Smooth muscle cell (in vitro differentiated cells): ENCODE measurements around the gene TCF3. TPM values are rescaled to one million over a fixed set of nuclear protein-coding genes. Genes with fewer than 3 reads are reported as not detected.
"Not testable (repeated sequence)": the region's sequence is repeated elsewhere in the genome, so short reads cannot be mapped to it uniquely, and the experiment has no call there.

ENCODE experiments used
- DNase-seq: peaks from one replicate; lab custom pipeline; 2025; ENCODE audit not compliant: unreplicated experiment; lab: John Stamatoyannopoulos, UW
- H2AFZ ChIP-seq: fragments of 200-600 bp; sonication (generic); 2 replicates; pipeline ENCODE4 v1.6.0; 2016; ENCODE audit warnings: antibody characterized with exemption, low read depth, mild to moderate bottlenecking
- H3F3A ChIP-seq: fragments of 200-600 bp; sonication (generic); 2 replicates; pipeline ENCODE4 v1.6.0; 2017; ENCODE audit warnings: antibody characterized with exemption, low read depth
- H3K27ac ChIP-seq: fragments of 200-600 bp; sonication (generic); 2 replicates; pipeline ENCODE4 v1.5.1; 2016; ENCODE audit warnings: low read depth, mild to moderate bottlenecking
- H3K27me3 ChIP-seq: fragments of 200-600 bp; sonication (generic); 2 replicates; pipeline ENCODE4 v1.6.1; 2016; ENCODE audit warnings: low read depth, mild to moderate bottlenecking
- H3K36me3 ChIP-seq: fragments of 200-600 bp; sonication (generic); 2 replicates; pipeline ENCODE4 v1.5.1; 2016; ENCODE audit warnings: low read depth
- H3K4me1 ChIP-seq: fragments of 200-600 bp; sonication (generic); 2 replicates; pipeline ENCODE4 v1.5.1; 2016; ENCODE audit warnings: low read depth
- H3K4me2 ChIP-seq: fragments of 200-600 bp; sonication (generic); 2 replicates; pipeline ENCODE4 v1.6.0; 2016; ENCODE audit warnings: mild to moderate bottlenecking
- H3K4me3 ChIP-seq: fragments of 200-600 bp; sonication (generic); 2 replicates; pipeline ENCODE4 v1.5.1; 2016; ENCODE audit warnings: mild to moderate bottlenecking
- H3K79me2 ChIP-seq: fragments of 200-600 bp; sonication (generic); 2 replicates; pipeline ENCODE4 v1.6.0; 2016; ENCODE audit warnings: low read depth, mild to moderate bottlenecking
- H3K9ac ChIP-seq: fragments of 200-600 bp; sonication (generic); 2 replicates; pipeline ENCODE4 v1.6.0; 2016; ENCODE audit warnings: low read depth
- H3K9me3 ChIP-seq: fragments of 200-600 bp; sonication (generic); replicated peaks from 2 replicates; pipeline ENCODE4 v1.5.1; 2016; ENCODE audit warnings: low read depth
- H4K20me1 ChIP-seq: fragments of 200-600 bp; sonication (generic); 2 replicates; pipeline ENCODE4 v1.6.0; 2016; ENCODE audit warnings: low read depth
- WGBS: methylation state at CpG from one replicate; pipeline ENCODE4 v1.1.7; 2016; ENCODE audit warnings: low lambda C conversion rate; 5-methylcytosine and 5-hydroxymethylcytosine counted together
- polyA plus RNA-seq: library from polyadenylated mRNA; unstranded; fragments of >200 nt; fragmentation: Nextera tagmentation; extraction: Ambion mirVana; gene quantifications from 2 replicates; pipeline ENCODE4 v1.2.1, GENCODE V29; 2016
- total RNA-seq: library from RNA; depleted of rRNA; stranded (reverse); fragments of >200 nt; gene quantifications from 2 replicates; pipeline ENCODE4 v1.2.3, GENCODE V29; 2014
- TF ChIP-seq, protein P1 (sequence below): fragments of 200-600 bp; sonication (generic); IDR thresholded peaks from 2 replicates; pipeline ENCODE4 v1.5.1; 2017; ENCODE audit warnings: borderline replicate concordance, mild to moderate bottlenecking, antibody characterized with exemption; ENCODE audit not compliant: insufficient read depth, poor library complexity, severe bottlenecking

TCF3 gene
- total and polyA plus RNA-seq, 2 experiments from 2014 or later, result 89.0 to 150 TPM

- Histone ChIP-seq H3K4me2 (peak overlapping the region; percentile 86), H3K9me3 (no peaks in the 10 kb centered on the region), H3K4me3 (peak overlapping the region; percentile 46), H3K36me3 (no peaks in the 10 kb centered on the region), H3K27me3 (peaks cover 64% of the 10 kb centered on the region), H3K27ac (no peak overlapping the region), H3K9ac (no peak overlapping the region), H3K4me1 (peaks cover 11% of the 10 kb centered on the region), H3F3A (no peaks in the 10 kb centered on the region), H4K20me1 (no peaks in the 10 kb centered on the region), H3K79me2 (no peaks in the 10 kb centered on the region), H2AFZ (peak overlapping the region; percentile 69)
- no peak for DNase-seq
- TF ChIP-seq, protein P1, sequence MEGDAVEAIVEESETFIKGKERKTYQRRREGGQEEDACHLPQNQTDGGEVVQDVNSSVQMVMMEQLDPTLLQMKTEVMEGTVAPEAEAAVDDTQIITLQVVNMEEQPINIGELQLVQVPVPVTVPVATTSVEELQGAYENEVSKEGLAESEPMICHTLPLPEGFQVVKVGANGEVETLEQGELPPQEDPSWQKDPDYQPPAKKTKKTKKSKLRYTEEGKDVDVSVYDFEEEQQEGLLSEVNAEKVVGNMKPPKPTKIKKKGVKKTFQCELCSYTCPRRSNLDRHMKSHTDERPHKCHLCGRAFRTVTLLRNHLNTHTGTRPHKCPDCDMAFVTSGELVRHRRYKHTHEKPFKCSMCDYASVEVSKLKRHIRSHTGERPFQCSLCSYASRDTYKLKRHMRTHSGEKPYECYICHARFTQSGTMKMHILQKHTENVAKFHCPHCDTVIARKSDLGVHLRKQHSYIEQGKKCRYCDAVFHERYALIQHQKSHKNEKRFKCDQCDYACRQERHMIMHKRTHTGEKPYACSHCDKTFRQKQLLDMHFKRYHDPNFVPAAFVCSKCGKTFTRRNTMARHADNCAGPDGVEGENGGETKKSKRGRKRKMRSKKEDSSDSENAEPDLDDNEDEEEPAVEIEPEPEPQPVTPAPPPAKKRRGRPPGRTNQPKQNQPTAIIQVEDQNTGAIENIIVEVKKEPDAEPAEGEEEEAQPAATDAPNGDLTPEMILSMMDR, result no peak
- WGBS, result 18% methylated on average over 6 of the region's 17 CpGs
These were observed 19.3 kb upstream of the TCF3 start for GRCh38 chr19:1671716-1672037.

- not testable (repeated sequence) for H3K9me3 ChIP-seq, DNase-seq, H3K4me2 ChIP-seq, H4K20me1 ChIP-seq, H3K9ac ChIP-seq, H2AFZ ChIP-seq, H3K79me2 ChIP-seq, H3K36me3 ChIP-seq, H3F3A ChIP-seq, H3K4me3 ChIP-seq, H3K27ac ChIP-seq
- H3K4me1 ChIP-seq, result peaks cover 11% of the 10 kb centered on the region
- H3K27me3 ChIP-seq, result peaks cover 55% of the 10 kb centered on the region
- WGBS, result 60% methylated on average over 14 of the region's 14 CpGs
These were observed 18.3 kb upstream of the TCF3 start for GRCh38 chr19:1670747-1671146.

DNA sequence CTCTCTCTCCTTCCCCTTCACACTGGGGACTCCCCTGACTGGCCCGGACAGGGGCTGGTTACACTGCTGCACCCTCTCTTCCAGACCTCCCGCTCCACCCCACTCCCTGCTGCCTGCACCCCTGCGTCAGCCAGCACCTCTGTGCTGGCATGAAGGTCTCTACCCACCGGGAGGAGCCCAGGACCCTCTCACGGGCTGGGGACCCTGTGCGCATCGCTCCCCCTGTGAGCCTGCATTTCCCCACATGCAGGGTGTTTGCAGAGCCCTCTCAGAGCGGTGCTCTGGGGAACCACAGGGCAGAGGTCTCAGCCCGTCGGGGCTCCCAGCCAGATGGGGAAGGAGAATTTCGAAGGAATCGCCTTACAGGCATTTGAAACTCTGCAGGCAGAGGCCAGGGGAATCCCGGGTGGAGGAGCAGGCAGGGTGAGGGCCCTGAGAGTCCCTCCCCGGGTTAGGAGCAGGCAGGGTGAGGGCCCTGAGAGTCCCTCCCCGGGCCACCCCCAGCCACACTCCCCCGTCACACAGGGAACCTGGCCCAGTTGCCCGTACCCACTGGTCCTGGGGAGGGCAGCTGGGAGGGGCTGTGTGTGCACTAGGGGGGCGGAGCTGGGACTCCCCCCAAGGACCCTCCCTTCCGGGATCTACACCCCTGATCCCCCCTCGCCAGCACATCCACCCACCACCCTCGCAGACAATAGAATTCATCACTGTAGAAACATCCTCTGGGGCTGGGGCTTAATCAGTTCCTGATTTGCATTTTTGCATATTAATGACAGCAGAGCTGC is 16.3 kb upstream of the TCF3 start:
- Histone ChIP-seq H3F3A (no peaks in the 10 kb centered on the region), H3K27ac (no peak overlapping the region), H3K27me3 (peaks cover 47% of the 10 kb centered on the region), H2AFZ (no peak overlapping the region), H3K4me2 (no peak overlapping the region), H3K9me3 (no peaks in the 10 kb centered on the region), H3K4me1 (peaks cover 11% of the 10 kb centered on the region), H3K4me3 (no peak overlapping the region), H3K79me2 (no peaks in the 10 kb centered on the region), H4K20me1 (no peaks in the 10 kb centered on the region), H3K36me3 (no peaks in the 10 kb centered on the region), H3K9ac (no peak overlapping the region)
- no peak for DNase-seq
- TF ChIP-seq, protein P1, result no peak
- 11% methylated on average over 17 of the region's 21 CpGs for WGBS

DNA sequence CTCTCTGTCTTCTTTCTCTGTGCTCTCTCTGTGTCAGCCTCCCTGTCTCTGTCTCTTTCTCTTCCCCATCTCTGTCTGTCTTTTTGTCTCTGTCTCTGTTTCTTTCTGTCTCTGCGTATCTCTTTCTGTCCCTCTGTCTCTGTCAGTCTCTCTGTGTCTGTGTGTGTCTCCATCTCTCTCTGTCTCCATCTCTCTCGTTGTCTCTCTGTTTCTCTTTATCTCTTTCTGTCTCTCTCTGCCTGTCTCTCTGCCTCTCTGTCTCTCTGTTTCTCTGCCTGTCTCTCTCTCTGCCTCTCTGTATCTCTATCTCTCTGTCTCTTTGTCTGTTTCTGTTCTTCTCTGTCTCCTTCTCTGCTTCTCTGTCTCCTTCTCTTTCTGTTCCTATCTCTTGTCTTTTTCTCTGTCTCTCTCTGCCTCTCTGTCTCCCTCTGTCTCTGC is 15.7 kb upstream of the TCF3 start:
- H3K9ac ChIP-seq, result no peak overlapping the region
- H3F3A ChIP-seq, result no peaks in the 10 kb centered on the region
- H3K36me3 ChIP-seq, result no peaks in the 10 kb centered on the region
- H3K4me3 ChIP-seq, result no peak overlapping the region
- peaks cover 47% of the 10 kb centered on the region for H3K27me3 ChIP-seq
- 67% methylated on average over 2 of the region's 2 CpGs for WGBS
- no peaks in the 10 kb centered on the region for H4K20me1 ChIP-seq
- H3K79me2 ChIP-seq, result no peaks in the 10 kb centered on the region
- H3K4me2 ChIP-seq, result no peak overlapping the region
- H3K9me3 ChIP-seq, result no peaks in the 10 kb centered on the region
- H3K4me1 ChIP-seq, result peaks cover 11% of the 10 kb centered on the region
- H2AFZ ChIP-seq, result no peak overlapping the region
- no peak overlapping the region for H3K27ac ChIP-seq
- TF ChIP-seq, protein P1, result no peak
- DNase-seq, result no peak
